HepG2 (cell line): ENCODE results near the gene OR2W1. TPM values are rescaled to one million over a fixed set of nuclear protein-coding genes. Genes with fewer than 3 reads are reported as not detected.

Experiments
- ATAC-seq: fragments of 200-7000 bp; cut with Tn5 transposase; 3 replicates; pipeline ENCODE4 v1.9.1; 2020; ENCODE audit warnings: mild to moderate bottlenecking, moderate library complexity
- BruUV-seq: library from RNA; stranded (reverse); fragments of 400-500 nt; replicated peaks from 2 replicates; lab custom pipeline; 2021; lab: Mats Ljungman, UMichigan
- CTCF ChIA-PET: fragments of 300-600 bp; formaldehyde crosslinking; extraction: SDS; loops from one replicate; lab custom pipeline; 2021; ENCODE audit warnings: low total read pairs, inconsistent platforms, low intra/inter-chr PET ratio; lab: Yijun Ruan, JAX
- POLR2A ChIA-PET: fragments of 350-600 bp; sonication (Branson Sonifier 250); formaldehyde crosslinking; loops from one replicate; lab custom pipeline; 2020; ENCODE audit warnings: antibody characterized with exemption, inconsistent platforms; lab: Yijun Ruan, JAX
- DNase-seq: peaks from one replicate; pipeline ENCODE4 v3.0.0-alpha.2; 2015; ENCODE audit warnings: low spot score
- FAIRE-seq: peaks from 3 replicates; lab custom pipeline; 2011; peaks lifted over from hg19 to GRCh38; lab: Jason Lieb, UNC
- H2AFZ ChIP-seq: one replicate; pipeline ENCODE4 v1.6.1; 2011; ENCODE audit warnings: low read length, inconsistent platforms
- H3K27ac ChIP-seq: fragments of 300-600 bp; 3 replicates; pipeline ENCODE4 v1.8.0; 2011; ENCODE audit warnings: mixed run types, mild to moderate bottlenecking, mixed read lengths, low read length, inconsistent platforms; ENCODE audit not compliant: insufficient read depth; ENCODE audit errors: extremely low read length
- H3K27me3 ChIP-seq, 2 experiments: fragments of 200-600 bp in 1 of 2; 2 replicates in 1 of 2; 3 replicates in 1 of 2; pipeline versions ENCODE4 v1.6.0 to v1.8.0; 2011; ENCODE audit warnings: low read length in 2 of 2, mild to moderate bottlenecking in 2 of 2, moderate library complexity in 2 of 2, inconsistent platforms in 1 of 2; ENCODE audit not compliant: insufficient read depth in 2 of 2, control insufficient read depth in 1 of 2
- H3K36me3 ChIP-seq, 2 experiments: fragments of 200-600 bp in 1 of 2; replicated peaks in 1 of 2; 2 replicates in 1 of 2; 3 replicates in 1 of 2; pipeline versions ENCODE4 v1.5.1 to v1.8.0; 2011; ENCODE audit warnings: low read length in 2 of 2, inconsistent platforms in 1 of 2; ENCODE audit not compliant: insufficient read depth in 2 of 2, control insufficient read depth in 1 of 2
- H3K4me1 ChIP-seq: 2 replicates; pipeline ENCODE4 v1.5.1; 2012; ENCODE audit warnings: low read length, inconsistent platforms; ENCODE audit not compliant: insufficient read depth
- H3K4me2 ChIP-seq: 2 replicates; pipeline ENCODE4 v1.6.0; 2011; ENCODE audit warnings: low read depth, low read length, inconsistent platforms
- H3K4me3 ChIP-seq, 3 experiments: fragments of 200-600 bp in 1 of 3; sonication (generic), shearing (Covaris generic) in 1 of 3; replicated peaks in 1 of 3; 2 replicates each; pipeline ENCODE4 v1.5.1; 2011 to 2016; ENCODE audit warnings: low read length in 3 of 3, inconsistent platforms in 2 of 3, low read depth in 2 of 3, mild to moderate bottlenecking in 2 of 3, control low read depth in 1 of 3, mixed read lengths in 1 of 3; ENCODE audit not compliant: insufficient read depth in 1 of 3
- H3K79me2 ChIP-seq: one replicate; pipeline ENCODE4 v1.6.1; 2011; ENCODE audit warnings: low read length, inconsistent platforms; ENCODE audit not compliant: insufficient read depth
- H3K9ac ChIP-seq: 2 replicates; pipeline ENCODE4 v1.6.0; 2011; ENCODE audit warnings: mild to moderate bottlenecking, low read depth, low read length, inconsistent platforms; ENCODE audit not compliant: insufficient read depth
- H3K9me3 ChIP-seq: 2 replicates; pipeline ENCODE4 v1.5.1; 2012; ENCODE audit warnings: mild to moderate bottlenecking, low read length
- H4K20me1 ChIP-seq: 2 replicates; pipeline ENCODE4 v1.6.0; 2011; ENCODE audit warnings: inconsistent platforms, mild to moderate bottlenecking, low read length, moderate library complexity; ENCODE audit not compliant: insufficient read depth
- ARNT ChIP-seq: fragments of 450-650 bp; IDR thresholded peaks from 2 replicates; pipeline ENCODE4 v1.6.1; 2017
- HNF1B ChIP-seq: sonication (generic); formaldehyde crosslinking; IDR thresholded peaks from 2 replicates; pipeline ENCODE4 v1.5.1; 2020; ENCODE audit warnings: mild to moderate bottlenecking, moderate library complexity, missing genetic modification reagents
- HNRNPUL1 ChIP-seq: fragments of 200-400 bp; formaldehyde crosslinking; IDR thresholded peaks from 2 replicates; pipeline ENCODE4 v1.6.1; 2017; ENCODE audit warnings: low read depth, mild to moderate bottlenecking, low read length, moderate library complexity
- MAFK ChIP-seq, 2 experiments: IDR thresholded peaks in 1 of 2; conservative IDR thresholded peaks in 1 of 2; 2 replicates each; pipeline ENCODE4 v1.6.1; 2011; ENCODE audit warnings: improper control_type of control experiment in 2 of 2, low read length in 2 of 2
- ZNF3 ChIP-seq: IDR thresholded peaks from 2 replicates; pipeline ENCODE4 v1.7.0; 2017; ENCODE audit warnings: inconsistent platforms
- ZSCAN25 ChIP-seq: sonication (generic); formaldehyde crosslinking; IDR thresholded peaks from 2 replicates; pipeline ENCODE4 v1.8.0; 2022; ENCODE audit warnings: mild to moderate bottlenecking, missing genetic modification reagents
- ZSCAN9 ChIP-seq: IDR thresholded peaks from 2 replicates; pipeline ENCODE4 v1.6.1; 2016; ENCODE audit warnings: borderline replicate concordance
- WGBS: methylation state at CpG from one replicate; pipeline ENCODE4 v1.1.6; 2017; ENCODE audit warnings: low lambda C conversion rate; 5-methylcytosine and 5-hydroxymethylcytosine counted together
- in situ Hi-C: cut with HindIII; loops from 2 replicates; pipeline ENCODE4 v1.10.0; 2017; ENCODE audit warnings: low pct_unique_long_range_greater_than_20kb; ENCODE audit not compliant: extremely low pct_ligation_motif_present
- intact Hi-C: fragments of 100-400 bp; cut with micrococcal nuclease; formaldehyde crosslinking; loops from one replicate; pipeline ENCODE4 v1.10.0; 2022; ENCODE audit not compliant: unreplicated experiment
- polyA plus RNA-seq, 8 experiments: library from polyadenylated mRNA; depleted of rRNA in 3 of 8; stranded (reverse) in 7 of 8; unstranded in 1 of 8; fragments of >200 nt; fragmentation: Illumina TruSeq in 4 of 8; extraction: Trizol in 4 of 8; gene quantifications; 2 replicates each; pipeline versions ENCODE4 v1.2.1 to v1.2.3, GENCODE V29; 2011 to 2016; ENCODE audit warnings: low read depth in 4 of 8, missing spikeins in 1 of 8, mixed read lengths in 1 of 8; ENCODE audit not compliant: insufficient read depth in 1 of 8
- total RNA-seq, 5 experiments: library from RNA; depleted of rRNA; stranded (reverse); fragments of >200 nt; fragmentation: Illumina TruSeq; extraction: Trizol; gene quantifications; 2 replicates each; pipeline ENCODE4 v1.2.3, GENCODE V29; 2016; ENCODE audit warnings: low read depth in 1 of 5
- TF ChIP-seq, protein P1 (sequence below): sonication (generic); formaldehyde crosslinking; IDR thresholded peaks from 2 replicates; pipeline ENCODE4 v1.5.0; 2020; ENCODE audit warnings: mild to moderate bottlenecking, missing genetic modification reagents
- TF ChIP-seq, protein P2 (sequence below): sonication (generic); formaldehyde crosslinking; conservative IDR thresholded peaks from 2 replicates; pipeline ENCODE4 v1.8.0; 2022; ENCODE audit warnings: low read depth, missing genetic modification reagents

OR2W1 gene
- total and polyA plus RNA-seq, 2 of the 13 experiments (the other 11 are each of a cell fraction or from before 2014, with no cell fraction given), result not detected

DNA sequence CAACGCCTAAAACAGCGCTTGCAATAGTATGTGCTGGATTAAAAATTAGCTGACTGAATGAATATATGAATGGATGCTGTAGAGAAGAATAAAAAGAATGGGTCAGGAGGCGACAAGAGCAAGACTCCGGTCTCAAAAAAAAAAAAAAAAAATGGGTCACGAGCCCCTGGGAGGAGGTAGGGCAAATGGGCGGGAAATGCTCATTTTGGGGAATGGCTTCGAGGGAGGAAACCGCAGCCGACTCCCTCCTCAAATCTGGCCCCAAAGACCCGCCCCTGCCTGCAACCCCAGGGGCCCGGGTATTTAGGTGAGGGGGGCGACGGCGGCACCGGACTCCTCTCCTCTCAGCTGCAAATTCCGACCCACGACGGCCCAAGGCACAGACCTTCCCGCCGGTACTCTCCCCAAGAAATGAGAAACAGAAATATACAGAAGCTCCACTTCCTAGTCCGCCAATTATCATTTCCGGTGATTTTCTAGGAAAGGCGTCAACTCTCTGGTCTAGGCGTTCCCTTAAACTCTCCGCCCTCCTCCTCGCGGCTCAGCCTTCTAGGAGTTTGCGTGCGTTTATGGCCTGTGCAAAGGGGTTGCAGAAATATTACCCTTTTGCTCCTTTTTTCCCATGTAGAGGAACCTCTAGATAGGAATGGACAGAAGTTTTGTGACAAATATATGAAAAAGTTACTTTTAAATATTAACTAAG, 39.6 kb downstream of the OR2W1 start, which contains the start of gene ZNF311:
ZNF311 (minus strand) TSS at position 133 of the 703 bp plus-strand sequence. CDS start 1,361 bp downstream, outside the sequence.
- no peak within 1 kb of the TSS for H2AFZ ChIP-seq
- TF ChIP-seq HNF1B (no peak), ZSCAN25 (no peak), ARNT (no peak), MAFK (conservative IDR thresholded peaks at IDR 0.05 in 1 of 2, IDR thresholded peaks at IDR 0.05 in 1 of 2; ENCODE audit: low read length in 2 of 2) (0 out of 4 replicates have a peak, but pooled peaks of 1 of the 2 experiments have one; percentile 6), HNRNPUL1 (no peak), ZSCAN9 (CRISPR knock-in tag) (no peak), ZNF3 (CRISPR knock-in tag) (no peak)
- TF ChIP-seq, protein P1, sequence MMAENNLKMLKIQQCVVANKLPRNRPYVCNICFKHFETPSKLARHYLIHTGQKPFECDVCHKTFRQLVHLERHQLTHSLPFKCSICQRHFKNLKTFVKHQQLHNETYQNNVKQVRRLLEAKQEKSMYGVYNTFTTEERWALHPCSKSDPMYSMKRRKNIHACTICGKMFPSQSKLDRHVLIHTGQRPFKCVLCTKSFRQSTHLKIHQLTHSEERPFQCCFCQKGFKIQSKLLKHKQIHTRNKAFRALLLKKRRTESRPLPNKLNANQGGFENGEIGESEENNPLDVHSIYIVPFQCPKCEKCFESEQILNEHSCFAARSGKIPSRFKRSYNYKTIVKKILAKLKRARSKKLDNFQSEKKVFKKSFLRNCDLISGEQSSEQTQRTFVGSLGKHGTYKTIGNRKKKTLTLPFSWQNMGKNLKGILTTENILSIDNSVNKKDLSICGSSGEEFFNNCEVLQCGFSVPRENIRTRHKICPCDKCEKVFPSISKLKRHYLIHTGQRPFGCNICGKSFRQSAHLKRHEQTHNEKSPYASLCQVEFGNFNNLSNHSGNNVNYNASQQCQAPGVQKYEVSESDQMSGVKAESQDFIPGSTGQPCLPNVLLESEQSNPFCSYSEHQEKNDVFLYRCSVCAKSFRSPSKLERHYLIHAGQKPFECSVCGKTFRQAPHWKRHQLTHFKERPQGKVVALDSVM (CRISPR knock-in tag), result no peak
- TF ChIP-seq, protein P2, sequence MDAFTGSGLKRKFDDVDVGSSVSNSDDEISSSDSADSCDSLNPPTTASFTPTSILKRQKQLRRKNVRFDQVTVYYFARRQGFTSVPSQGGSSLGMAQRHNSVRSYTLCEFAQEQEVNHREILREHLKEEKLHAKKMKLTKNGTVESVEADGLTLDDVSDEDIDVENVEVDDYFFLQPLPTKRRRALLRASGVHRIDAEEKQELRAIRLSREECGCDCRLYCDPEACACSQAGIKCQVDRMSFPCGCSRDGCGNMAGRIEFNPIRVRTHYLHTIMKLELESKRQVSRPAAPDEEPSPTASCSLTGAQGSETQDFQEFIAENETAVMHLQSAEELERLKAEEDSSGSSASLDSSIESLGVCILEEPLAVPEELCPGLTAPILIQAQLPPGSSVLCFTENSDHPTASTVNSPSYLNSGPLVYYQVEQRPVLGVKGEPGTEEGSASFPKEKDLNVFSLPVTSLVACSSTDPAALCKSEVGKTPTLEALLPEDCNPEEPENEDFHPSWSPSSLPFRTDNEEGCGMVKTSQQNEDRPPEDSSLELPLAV (CRISPR knock-in tag), result no peak
- CTCF ChIA-PET, result no interaction called here
- no peak for FAIRE-seq
- no peak for ATAC-seq
- in situ Hi-C loops, result no loop called here
- no TSS peak for BruUV-seq
- H3K27me3 ChIP-seq, result peaks cover 0 to 3% of the 10 kb centered on the region in 2 experiments; a peak in 1 of 5 replicates
- no peak within 1 kb of the TSS for H3K4me3 ChIP-seq
- no peaks in the 10 kb centered on the region for H3K36me3 ChIP-seq
- no peak within 1 kb of the TSS for H3K9ac ChIP-seq
- POLR2A ChIA-PET, result no interaction called here
- no peak for DNase-seq
- WGBS, result 84% methylated on average over 26 of the region's 29 CpGs
- no peak within 1 kb of the TSS for H3K27ac ChIP-seq
- intact Hi-C loops, result no loop called here
- H3K79me2 ChIP-seq, result no peaks in the 10 kb centered on the region
- no peaks in the 10 kb centered on the region for H3K9me3 ChIP-seq
- no peaks in the 10 kb centered on the region for H4K20me1 ChIP-seq
- H3K4me1 ChIP-seq, result peaks cover 21% of the 10 kb centered on the region
- H3K4me2 ChIP-seq, result no peak within 1 kb of the TSS
